MG63 (cell line): ENCODE measurements around the gene ZNF740. TPM values are rescaled to one million over a fixed set of nuclear protein-coding genes. Genes with fewer than 3 reads are reported as not detected.

Experiments used
- DNase-seq: peaks from one replicate; pipeline ENCODE4 v3.0.0-alpha.2; 2020
- H3K27me3 ChIP-seq: fragments of 250-450 bp; sonication (Bioruptor Pico); 2 replicates; pipeline ENCODE4 v1.5.1; 2020; ENCODE audit warnings: mild to moderate bottlenecking, moderate library complexity
- H3K36me3 ChIP-seq: fragments of 250-450 bp; sonication (Bioruptor Pico); 2 replicates; pipeline ENCODE4 v1.5.1; 2020; ENCODE audit warnings: mild to moderate bottlenecking, moderate library complexity
- H3K4me3 ChIP-seq: fragments of 250-450 bp; sonication (Bioruptor Pico); 2 replicates; pipeline ENCODE4 v1.5.1; 2020; ENCODE audit warnings: mild to moderate bottlenecking, moderate library complexity
- H3K9me3 ChIP-seq: fragments of 250-450 bp; sonication (Bioruptor Pico); 2 replicates; pipeline ENCODE4 v1.5.1; 2020; ENCODE audit warnings: mild to moderate bottlenecking, moderate library complexity
- total RNA-seq: library from RNA; depleted of rRNA; stranded (reverse); fragments of >200 nt; shearing (Covaris generic); gene quantifications from 2 replicates; pipeline ENCODE4 v1.2.3, GENCODE V29; 2014; ENCODE audit warnings: low replicate concordance; rRNA removed

Gene ZNF740
- total RNA-seq, 1 experiment from 2014 or later, result 14.7 TPM

DNA sequence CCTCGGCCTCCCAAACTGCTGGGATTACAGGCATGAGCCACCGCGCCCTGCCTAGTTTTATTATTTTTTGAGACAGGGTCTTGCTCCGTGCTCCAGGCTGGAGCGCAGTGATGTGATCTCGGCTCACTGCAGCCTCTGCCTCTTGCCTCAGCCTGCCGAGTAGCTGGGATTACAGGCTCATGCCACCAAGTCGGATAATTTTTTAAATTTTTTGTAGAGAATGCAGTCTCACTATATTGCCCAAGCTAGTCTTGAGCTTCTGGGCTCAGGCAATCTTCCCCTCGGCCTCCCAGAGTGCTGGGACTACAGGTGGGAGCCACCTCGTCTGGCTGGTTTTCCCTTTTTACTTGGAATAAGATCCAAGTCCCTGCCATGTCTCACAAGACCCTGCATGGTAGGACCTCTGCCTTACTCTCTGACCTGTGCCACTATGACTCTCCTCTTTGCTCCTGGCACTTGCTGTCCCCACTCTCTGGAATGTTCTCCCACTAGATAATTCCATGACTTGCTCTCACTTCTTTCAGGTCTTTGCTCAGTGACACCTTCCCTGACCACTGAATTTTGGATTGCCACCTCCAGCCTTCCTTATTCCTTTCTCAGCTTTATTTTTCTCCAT is 59.2 kb downstream of the ZNF740 start:
- H3K27me3 ChIP-seq, result peaks cover 4% of the 10 kb centered on the region; the same call in 1 of the 2 replicates
- H3K4me3 ChIP-seq, result no peak overlapping the region
- no peaks in the 10 kb centered on the region for H3K36me3 ChIP-seq
- no peak for DNase-seq
- no peaks in the 10 kb centered on the region for H3K9me3 ChIP-seq

DNA sequence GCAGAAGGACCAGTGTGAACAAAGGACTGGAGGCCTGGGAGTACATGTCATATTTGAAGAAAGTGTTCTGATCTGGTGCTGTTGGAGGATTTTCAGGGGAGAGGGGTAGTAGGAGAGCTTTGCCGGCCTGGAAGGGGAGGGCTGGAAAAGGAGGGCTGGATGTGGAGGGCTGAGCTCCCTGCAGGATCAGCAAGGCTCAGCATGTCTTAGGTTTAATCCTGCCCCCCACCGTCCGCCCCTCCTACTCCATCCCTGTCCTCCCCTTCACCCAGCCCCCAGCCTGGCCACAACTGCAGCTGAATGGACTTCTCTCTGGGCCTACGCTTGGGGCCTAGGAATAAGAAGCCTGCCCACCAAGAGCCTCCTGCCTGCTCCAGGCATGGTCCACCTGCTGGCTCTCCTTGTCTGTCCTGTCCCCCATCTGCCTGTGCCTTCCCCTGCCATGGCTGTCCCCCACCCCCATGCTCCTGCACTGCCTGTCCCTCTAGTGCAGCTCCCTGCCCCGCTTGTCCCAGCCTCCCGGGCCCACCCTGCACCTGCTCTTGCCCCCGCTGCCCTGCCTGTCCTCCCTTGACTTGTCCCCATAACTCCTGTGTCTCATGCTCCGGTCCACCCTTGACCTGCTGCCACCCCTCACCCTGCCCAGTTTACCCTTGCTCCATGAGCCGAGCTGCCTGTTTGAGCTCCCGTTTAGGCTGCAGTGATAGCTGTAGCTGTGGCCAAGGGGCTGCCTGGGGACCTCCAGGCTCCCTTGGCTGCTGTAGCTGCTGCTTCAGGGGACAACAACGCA is 61.3 kb downstream of the ZNF740 start:
- DNase-seq, result no peak
- Histone ChIP-seq H3K4me3 (no peak overlapping the region), H3K9me3 (no peaks in the 10 kb centered on the region)

DNA sequence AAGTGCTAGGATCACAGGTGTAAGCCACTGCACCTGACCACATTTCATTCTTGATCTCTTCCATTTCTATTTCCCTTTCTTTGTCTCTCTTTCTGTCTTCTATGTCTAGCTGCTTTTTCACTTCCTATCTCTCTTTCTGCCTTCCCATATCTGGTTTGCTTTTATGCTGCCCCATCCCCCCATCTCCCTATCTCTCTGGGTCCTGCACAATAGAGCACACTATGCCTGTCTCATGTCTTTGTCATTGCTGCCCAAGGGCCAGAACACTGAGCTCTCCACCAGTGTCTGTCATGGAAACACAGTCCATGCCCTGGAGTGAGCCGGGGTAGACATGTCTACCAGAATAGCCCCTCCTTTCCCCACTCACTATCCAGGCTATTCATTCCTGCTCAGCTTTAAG is 63.8 kb downstream of the ZNF740 start:
- no peak for DNase-seq
- H3K27me3 ChIP-seq, result peaks cover 4% of the 10 kb centered on the region; the same call in 1 of the 2 replicates
- no peaks in the 10 kb centered on the region for H3K36me3 ChIP-seq
- H3K4me3 ChIP-seq, result no peak overlapping the region
- no peaks in the 10 kb centered on the region for H3K9me3 ChIP-seq

More for the DNA sequence above, 61.3 kb downstream of the ZNF740 start:
- Histone ChIP-seq H3K27me3 (peaks cover 4% of the 10 kb centered on the region; the same call in 1 of the 2 replicates), H3K36me3 (no peaks in the 10 kb centered on the region)

Other genes with a start within 250 kb of the ZNF740 start
- gene KRT18, start 231.6 kb upstream of the ZNF740 start, total RNA-seq, result 104 and 136 TPM in 2 replicates
- 684 and 692 TPM in 2 replicates for gene EIF4B, start 174.3 kb upstream of the ZNF740 start, total RNA-seq
- 10.8 and 12.4 TPM in 2 replicates for gene TNS2, start 130.7 kb upstream of the ZNF740 start, total RNA-seq
- 22.1 and 23.9 TPM in 2 replicates for gene SPRYD3, start 101.3 kb upstream of the ZNF740 start, total RNA-seq
- gene IGFBP6, start 83.1 kb upstream of the ZNF740 start, total RNA-seq, result 37.5 and 66.3 TPM in 2 replicates
- gene SOAT2, start 77.2 kb upstream of the ZNF740 start, total RNA-seq, result not detected in 2 replicates
- 1.2 and 7.1 TPM in 2 replicates for gene CSAD, start 203 bp downstream of the ZNF740 start, total RNA-seq
- gene ITGB7, start 26.5 kb downstream of the ZNF740 start, total RNA-seq, result 1.6 TPM in 1 of 2 replicates, not detected in the other
- gene RARG, start 51.5 kb downstream of the ZNF740 start, total RNA-seq, result 30.8 and 40.7 TPM in 2 replicates
- 22.1 and 23.9 TPM in 2 replicates for gene ESPL1, start 87.6 kb downstream of the ZNF740 start, total RNA-seq
- gene PFDN5, start 114.8 kb downstream of the ZNF740 start, total RNA-seq, result 412 and 629 TPM in 2 replicates
- gene MYG1, start 119.0 kb downstream of the ZNF740 start, total RNA-seq, result 30.8 and 42.8 TPM in 2 replicates
- gene AAAS, start 140.9 kb downstream of the ZNF740 start, total RNA-seq, result 75.6 and 114 TPM in 2 replicates
- gene SP7, start 155.6 kb downstream of the ZNF740 start, total RNA-seq, result not detected in 2 replicates
- gene SP1, start 199.5 kb downstream of the ZNF740 start, total RNA-seq, result 22.3 and 26.3 TPM in 2 replicates
- not detected in 2 replicates for gene AMHR2, start 243.1 kb downstream of the ZNF740 start, total RNA-seq